Measurements from ENCODE around the gene FYN. TPM values are rescaled to one million over a fixed set of nuclear protein-coding genes. Genes with fewer than 3 reads are reported as not detected.
"Not testable (repeated sequence)": the region's sequence is repeated elsewhere in the genome, so short reads cannot be mapped to it uniquely, and the experiment has no call there.

Gene FYN
- total RNA-seq, 1 experiment from 2014 or later: 18.5 TPM

DNA sequence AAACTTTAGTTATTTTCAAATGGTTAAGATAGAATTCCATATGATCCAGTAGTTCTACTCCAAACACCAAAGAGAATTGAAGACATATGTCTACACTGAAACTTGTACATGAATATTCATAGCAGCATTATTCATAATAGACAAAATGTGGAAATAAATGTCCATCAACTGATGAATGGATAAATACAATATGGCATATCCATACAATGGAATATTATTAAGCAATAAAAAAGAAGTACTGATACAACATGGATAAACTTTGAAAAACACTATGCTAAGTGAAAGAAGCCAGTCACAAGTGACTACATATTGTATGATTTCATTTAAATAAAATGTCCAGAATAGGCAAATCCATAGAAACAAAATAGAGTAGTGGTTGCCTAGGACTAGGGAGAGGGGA lies 234.0 kb downstream of the FYN start:
- no peaks in the 10 kb centered on the region for H3K79me2 ChIP-seq (ENCODE audit: insufficient read depth, low read length)
- H3K4me1 ChIP-seq (ENCODE audit: control insufficient read depth in 1 of 2, insufficient read depth in 2 of 2, low read length in 2 of 2): peaks cover 0 to 7% of the 10 kb centered on the region in 2 experiments; a peak in 2 of 4 replicates
- no peak overlapping the region for H2AFZ ChIP-seq (ENCODE audit: low read depth, low read length, poor library complexity, severe bottlenecking)
- no TSS peak for BruUV-seq (replicated peaks)
- no peaks in the 10 kb centered on the region for H3K9me3 ChIP-seq (ENCODE audit: control insufficient read depth in 1 of 2, insufficient read depth in 1 of 2, low read depth in 1 of 2, low read length in 2 of 2)
- ChIA-PET CTCF (no interaction called here), POLR2A (no interaction called here), RAD21 (ENCODE audit: low non-redundant PET in 1 of 2, low total read pairs in 2 of 2, uncharacterized antibody in 2 of 2, unreplicated experiment in 2 of 2) (no interaction called here)
- H3K36me3 ChIP-seq (ENCODE audit: control insufficient read depth in 1 of 2, insufficient read depth in 2 of 2, low read length in 2 of 2): no peaks in the 10 kb centered on the region
- no peaks in the 10 kb centered on the region for H4K20me1 ChIP-seq (ENCODE audit: insufficient read depth)
- H3K4me3 ChIP-seq (replicated peaks in 1 of 2; ENCODE audit: low read depth in 1 of 2, low read length in 2 of 2): no peak overlapping the region
- no peak overlapping the region for H3K9ac ChIP-seq (ENCODE audit: low read length)
- DNase-seq (ENCODE audit: low read depth, low spot score) (no peak), ATAC-seq (no peak)
- H3K27me3 ChIP-seq (ENCODE audit: insufficient read depth, low read length): no peaks in the 10 kb centered on the region
- no peak overlapping the region for H3K4me2 ChIP-seq (ENCODE audit: low read length)
- TF ChIP-seq YY1 (IDR thresholded peaks at IDR 0.05; ENCODE audit: extremely low read depth, insufficient replicate concordance, low read depth, low read length) (no peak), CBX3 (IDR thresholded peaks at IDR 0.05; ENCODE audit: low read depth) (no peak), FOSL1 (IDR thresholded peaks at IDR 0.05; ENCODE audit: low read depth) (no peak), SP1 (IDR thresholded peaks at IDR 0.05; ENCODE audit: low read depth) (no peak), ELF1 (IDR thresholded peaks at IDR 0.05; ENCODE audit: borderline replicate concordance, low read depth) (no peak)
- TF ChIP-seq, protein P1, sequence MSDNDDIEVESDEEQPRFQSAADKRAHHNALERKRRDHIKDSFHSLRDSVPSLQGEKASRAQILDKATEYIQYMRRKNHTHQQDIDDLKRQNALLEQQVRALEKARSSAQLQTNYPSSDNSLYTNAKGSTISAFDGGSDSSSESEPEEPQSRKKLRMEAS (IDR thresholded peaks at IDR 0.05): no peak
- TF ChIP-seq, protein P2, sequence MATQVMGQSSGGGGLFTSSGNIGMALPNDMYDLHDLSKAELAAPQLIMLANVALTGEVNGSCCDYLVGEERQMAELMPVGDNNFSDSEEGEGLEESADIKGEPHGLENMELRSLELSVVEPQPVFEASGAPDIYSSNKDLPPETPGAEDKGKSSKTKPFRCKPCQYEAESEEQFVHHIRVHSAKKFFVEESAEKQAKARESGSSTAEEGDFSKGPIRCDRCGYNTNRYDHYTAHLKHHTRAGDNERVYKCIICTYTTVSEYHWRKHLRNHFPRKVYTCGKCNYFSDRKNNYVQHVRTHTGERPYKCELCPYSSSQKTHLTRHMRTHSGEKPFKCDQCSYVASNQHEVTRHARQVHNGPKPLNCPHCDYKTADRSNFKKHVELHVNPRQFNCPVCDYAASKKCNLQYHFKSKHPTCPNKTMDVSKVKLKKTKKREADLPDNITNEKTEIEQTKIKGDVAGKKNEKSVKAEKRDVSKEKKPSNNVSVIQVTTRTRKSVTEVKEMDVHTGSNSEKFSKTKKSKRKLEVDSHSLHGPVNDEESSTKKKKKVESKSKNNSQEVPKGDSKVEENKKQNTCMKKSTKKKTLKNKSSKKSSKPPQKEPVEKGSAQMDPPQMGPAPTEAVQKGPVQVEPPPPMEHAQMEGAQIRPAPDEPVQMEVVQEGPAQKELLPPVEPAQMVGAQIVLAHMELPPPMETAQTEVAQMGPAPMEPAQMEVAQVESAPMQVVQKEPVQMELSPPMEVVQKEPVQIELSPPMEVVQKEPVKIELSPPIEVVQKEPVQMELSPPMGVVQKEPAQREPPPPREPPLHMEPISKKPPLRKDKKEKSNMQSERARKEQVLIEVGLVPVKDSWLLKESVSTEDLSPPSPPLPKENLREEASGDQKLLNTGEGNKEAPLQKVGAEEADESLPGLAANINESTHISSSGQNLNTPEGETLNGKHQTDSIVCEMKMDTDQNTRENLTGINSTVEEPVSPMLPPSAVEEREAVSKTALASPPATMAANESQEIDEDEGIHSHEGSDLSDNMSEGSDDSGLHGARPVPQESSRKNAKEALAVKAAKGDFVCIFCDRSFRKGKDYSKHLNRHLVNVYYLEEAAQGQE (IDR thresholded peaks at IDR 0.05; ENCODE audit: low read depth): no peak
- TF ChIP-seq, protein P3, sequence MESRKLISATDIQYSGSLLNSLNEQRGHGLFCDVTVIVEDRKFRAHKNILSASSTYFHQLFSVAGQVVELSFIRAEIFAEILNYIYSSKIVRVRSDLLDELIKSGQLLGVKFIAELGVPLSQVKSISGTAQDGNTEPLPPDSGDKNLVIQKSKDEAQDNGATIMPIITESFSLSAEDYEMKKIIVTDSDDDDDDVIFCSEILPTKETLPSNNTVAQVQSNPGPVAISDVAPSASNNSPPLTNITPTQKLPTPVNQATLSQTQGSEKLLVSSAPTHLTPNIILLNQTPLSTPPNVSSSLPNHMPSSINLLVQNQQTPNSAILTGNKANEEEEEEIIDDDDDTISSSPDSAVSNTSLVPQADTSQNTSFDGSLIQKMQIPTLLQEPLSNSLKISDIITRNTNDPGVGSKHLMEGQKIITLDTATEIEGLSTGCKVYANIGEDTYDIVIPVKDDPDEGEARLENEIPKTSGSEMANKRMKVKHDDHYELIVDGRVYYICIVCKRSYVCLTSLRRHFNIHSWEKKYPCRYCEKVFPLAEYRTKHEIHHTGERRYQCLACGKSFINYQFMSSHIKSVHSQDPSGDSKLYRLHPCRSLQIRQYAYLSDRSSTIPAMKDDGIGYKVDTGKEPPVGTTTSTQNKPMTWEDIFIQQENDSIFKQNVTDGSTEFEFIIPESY (IDR thresholded peaks at IDR 0.05; ENCODE audit: extremely low read depth, insufficient replicate concordance, low read length): no peak
- no peaks in the 10 kb centered on the region for H3K9me2 ChIP-seq (ENCODE audit: insufficient read depth)
- intact Hi-C loops (cut with micrococcal nuclease): no loop called here
- H3K27ac ChIP-seq (ENCODE audit: low read depth, low read length): no peak overlapping the region

DNA sequence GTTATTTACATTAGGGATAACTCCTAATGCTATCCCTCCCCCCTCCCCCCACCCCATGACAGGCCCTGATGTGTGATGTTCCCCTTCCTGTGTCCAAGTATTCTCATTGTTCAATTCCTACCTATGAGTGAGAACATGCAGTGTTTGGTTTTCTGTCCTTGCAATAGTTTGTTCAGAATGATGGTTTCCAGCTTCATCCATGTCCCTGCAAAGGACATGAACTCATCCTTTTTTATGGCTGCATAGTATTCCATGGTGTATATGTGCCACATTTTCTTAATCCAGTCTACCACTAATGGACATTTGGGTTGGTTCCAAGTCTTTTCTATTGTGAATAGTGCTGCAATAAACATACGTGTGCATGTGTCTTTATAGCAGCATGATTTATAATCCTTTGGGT lies 238.3 kb downstream of the FYN start:
- H3K9me2 ChIP-seq (ENCODE audit: insufficient read depth); H3K27ac ChIP-seq (ENCODE audit: low read depth, low read length); H2AFZ ChIP-seq (ENCODE audit: low read depth, low read length, poor library complexity, severe bottlenecking); BruUV-seq (replicated peaks); H3K9me3 ChIP-seq (ENCODE audit: control insufficient read depth in 1 of 2, insufficient read depth in 1 of 2, low read depth in 1 of 2, low read length in 2 of 2); H3K4me3 ChIP-seq (replicated peaks in 1 of 2; ENCODE audit: low read depth in 1 of 2, low read length in 2 of 2); H4K20me1 ChIP-seq (ENCODE audit: insufficient read depth); ATAC-seq; CTCF ChIA-PET; H3K36me3 ChIP-seq (ENCODE audit: control insufficient read depth in 1 of 2, insufficient read depth in 2 of 2, low read length in 2 of 2); DNase-seq (ENCODE audit: low read depth, low spot score); RAD21 ChIA-PET (ENCODE audit: low non-redundant PET in 1 of 2, low total read pairs in 2 of 2, uncharacterized antibody in 2 of 2, unreplicated experiment in 2 of 2); H3K4me2 ChIP-seq (ENCODE audit: low read length); intact Hi-C loops (cut with micrococcal nuclease); POLR2A ChIA-PET; H3K9ac ChIP-seq (ENCODE audit: low read length); H3K27me3 ChIP-seq (ENCODE audit: insufficient read depth, low read length); H3K79me2 ChIP-seq (ENCODE audit: insufficient read depth, low read length): not testable (repeated sequence)
- peaks cover 10% of the 10 kb centered on the region in 2 experiments; a peak in 3 of 4 replicates for H3K4me1 ChIP-seq (ENCODE audit: control insufficient read depth in 1 of 2, insufficient read depth in 2 of 2, low read length in 2 of 2)
